ENCODE measurements around the gene MPND.

MPND gene

GRCh38 chr19:4318460-4318859 is 24.9 kb upstream of the MPND start:
- no peak for DNase-seq
- intact Hi-C loops (cut with DNase I), result no loop called here

- DNase-seq, result no peak
- intact Hi-C loops (cut with DNase I), result no loop called here
Measured at GRCh38 chr19:4319067-4319718, 24.2 kb upstream of the MPND start.

GRCh38 chr19:4320419-4320818 is 22.9 kb upstream of the MPND start:
- intact Hi-C loops (cut with DNase I), result loop anchor here (10.0 kb wide), 1 partner anchor 56 kb away; no protein-coding TSS in a partner anchor
- no peak for DNase-seq

- intact Hi-C loops (cut with DNase I), result loop anchor here (10.0 kb wide), 1 partner anchor 58 kb away; no protein-coding TSS in a partner anchor
- DNase-seq, result peak in 1 of 10 donors; percentile 68
Measured at GRCh38 chr19:4322942-4323665, 20.3 kb upstream of the MPND start.

- intact Hi-C loops (cut with DNase I), result loop anchor here (10.0 kb wide), 1 partner anchor 59 kb away; no protein-coding TSS in a partner anchor
Measured at GRCh38 chr19:4323692-4324091, 19.7 kb upstream of the MPND start.

GRCh38 chr19:4324228-4324627 is 19.1 kb upstream of the MPND start:
- DNase-seq, result no peak
- intact Hi-C loops (cut with DNase I), result loop anchor here (10.0 kb wide), 1 partner anchor 59 kb away; no protein-coding TSS in a partner anchor

More at GRCh38 chr19:4323692-4324091, 19.7 kb upstream of the MPND start:
- peak in 1 of 10 donors; percentile 43 for DNase-seq

- DNase-seq, result peak in 2 of 10 donors; percentile 40 to 56
- intact Hi-C loops (cut with DNase I), result loop anchor here (10.0 kb wide), 1 partner anchor 62 kb away; no protein-coding TSS in a partner anchor
Measured at GRCh38 chr19:4326215-4326836, 17.0 kb upstream of the MPND start.

- intact Hi-C loops (cut with DNase I), result loop anchor here (10.0 kb wide), 1 partner anchor 62 kb away; no protein-coding TSS in a partner anchor
Measured at GRCh38 chr19:4326837-4327251, 16.5 kb upstream of the MPND start.

GRCh38 chr19:4327252-4327876 is 16.0 kb upstream of the MPND start:
- peak; percentile 39 to 96 (median 68) for DNase-seq
- intact Hi-C loops (cut with DNase I), result loop anchor here (10.0 kb wide), 1 partner anchor 63 kb away; no protein-coding TSS in a partner anchor

More at GRCh38 chr19:4326837-4327251, 16.5 kb upstream of the MPND start:
- peak in 2 of 10 donors; percentile 42 to 55 for DNase-seq

- DNase-seq, result no peak
- intact Hi-C loops (cut with DNase I), result loop anchor here (2.0 to 10.0 kb wide), 2 partner anchors 15 to 63 kb away; partner anchors contain the start of gene MPND
Measured at GRCh38 chr19:4327877-4328242, 15.5 kb upstream of the MPND start.

- intact Hi-C loops (cut with DNase I), result loop anchor here (2.0 to 10.0 kb wide), 2 partner anchors 14 to 64 kb away; partner anchors contain the start of gene MPND
- peak; percentile 94 to 100 (median 97) for DNase-seq
Measured at GRCh38 chr19:4328243-4328990, 14.9 kb upstream of the MPND start.

GRCh38 chr19:4328991-4329681 is 14.2 kb upstream of the MPND start:
- intact Hi-C loops (cut with DNase I), result loop anchor here (2.0 to 10.0 kb wide), 2 partner anchors 14 to 64 kb away; partner anchors contain the start of gene MPND
- DNase-seq, result peak in 1 of 10 donors; percentile 67

- DNase-seq, result peak in 1 of 10 donors; percentile 57
- intact Hi-C loops (cut with DNase I), result loop anchor here (2.0 to 10.0 kb wide), 2 partner anchors 13 to 65 kb away; partner anchors contain the start of gene MPND
Measured at GRCh38 chr19:4329858-4330257, 13.5 kb upstream of the MPND start.

- DNase-seq, result no peak
- intact Hi-C loops (cut with DNase I), result no loop called here
Measured at GRCh38 chr19:4334929-4335570, 8.3 kb upstream of the MPND start.

- DNase-seq, result peak in 2 of 10 donors; percentile 43 to 64
Measured at GRCh38 chr19:4337906-4338440, 5.4 kb upstream of the MPND start.

GRCh38 chr19:4338441-4339355 is 4.7 kb upstream of the MPND start, which contains the start of gene STAP2:
STAP2 (minus strand) TSS chr19:4338827; CDS start chr19:4338753, 74 bp downstream.
- intact Hi-C loops (cut with DNase I), result no loop called here

More at GRCh38 chr19:4337906-4338440, 5.4 kb upstream of the MPND start:
- intact Hi-C loops (cut with DNase I), result no loop called here

GRCh38 chr19:4342314-4342614 is 1.1 kb upstream of the MPND start:
- intact Hi-C loops (cut with DNase I), result loop anchor here (2.0 kb wide), 1 partner anchor 13 kb away; no protein-coding TSS in a partner anchor

More at GRCh38 chr19:4338441-4339355, 4.7 kb upstream of the MPND start, which contains the start of gene STAP2:
- peak in 2 of 10 donors; percentile 30 to 64 for DNase-seq

More at GRCh38 chr19:4342314-4342614, 1.1 kb upstream of the MPND start:
- peak in 1 of 10 donors; percentile 36 for DNase-seq
